ENCODE results near the gene ZBTB8A.
"Not testable (repeated sequence)": the region's sequence is repeated elsewhere in the genome, so short reads cannot be mapped to it uniquely, and the experiment has no call there.

The ZBTB8A gene

GRCh38 chr1:32622806-32623681 lies 83.8 kb downstream of the ZBTB8A start:
- peak; percentile 43 for DNase-seq

DNA sequence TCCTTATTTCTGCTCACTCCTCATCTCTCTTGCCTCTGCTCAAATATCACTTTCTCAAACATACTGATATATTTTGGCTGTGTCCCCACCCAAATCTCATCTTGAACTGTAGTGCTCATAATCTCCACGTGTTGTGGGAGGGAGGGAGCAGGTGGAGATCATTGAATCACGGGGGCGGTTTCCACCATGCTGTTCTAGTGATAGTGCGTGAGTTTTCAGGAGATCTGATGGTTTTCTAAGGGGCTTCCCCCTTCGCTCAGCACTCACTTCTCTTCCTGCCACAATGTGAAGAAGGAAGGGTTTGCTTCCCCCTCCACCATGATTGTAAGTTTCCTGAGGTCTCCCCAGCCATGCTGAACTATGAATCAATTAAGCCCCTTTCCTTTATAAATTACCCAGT lies 84.5 kb downstream of the ZBTB8A start:
- DNase-seq = peak; percentile 63

DNA sequence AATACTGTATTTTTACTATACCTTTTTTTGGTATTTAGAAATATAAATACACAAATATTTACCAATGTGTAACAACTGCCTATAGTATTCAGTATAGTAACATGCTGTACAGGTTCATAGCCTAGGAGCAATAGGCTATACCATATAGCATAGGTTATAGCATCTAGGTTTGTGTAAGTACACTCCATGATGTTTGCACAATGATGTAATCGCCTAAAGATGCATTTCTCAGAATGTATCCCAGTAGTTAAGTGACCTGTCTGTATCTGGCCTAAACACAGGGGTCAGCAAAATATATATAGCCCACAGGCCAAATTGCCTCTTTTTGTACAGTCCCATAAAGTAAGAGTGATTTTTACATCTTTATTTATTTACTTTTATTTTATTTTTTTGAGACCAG lies 86.9 kb downstream of the ZBTB8A start:
- no peak for DNase-seq

GRCh38 chr1:32627596-32628162 lies 88.5 kb downstream of the ZBTB8A start:
- DNase-seq = no peak

DNA sequence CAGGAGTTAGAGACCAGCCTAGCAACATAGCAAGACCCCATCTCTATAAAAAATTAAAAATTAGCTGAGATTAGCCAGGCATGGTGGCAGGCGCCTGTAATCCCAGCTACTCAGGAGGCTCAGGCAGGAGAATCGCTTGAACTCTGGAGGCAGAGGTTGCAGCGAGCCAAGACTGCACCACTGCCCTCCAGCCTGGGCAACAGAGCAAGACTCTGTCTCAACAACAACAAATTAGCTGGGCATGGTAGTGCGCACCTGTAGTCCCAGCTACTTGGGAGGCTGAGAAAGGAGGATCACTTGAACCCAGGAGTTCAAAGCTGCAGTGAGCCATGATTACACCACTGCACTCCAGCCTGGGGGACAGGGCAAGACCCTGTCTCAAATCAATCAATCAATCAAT lies 90.9 kb downstream of the ZBTB8A start:
- DNase-seq = not testable (repeated sequence)

DNA sequence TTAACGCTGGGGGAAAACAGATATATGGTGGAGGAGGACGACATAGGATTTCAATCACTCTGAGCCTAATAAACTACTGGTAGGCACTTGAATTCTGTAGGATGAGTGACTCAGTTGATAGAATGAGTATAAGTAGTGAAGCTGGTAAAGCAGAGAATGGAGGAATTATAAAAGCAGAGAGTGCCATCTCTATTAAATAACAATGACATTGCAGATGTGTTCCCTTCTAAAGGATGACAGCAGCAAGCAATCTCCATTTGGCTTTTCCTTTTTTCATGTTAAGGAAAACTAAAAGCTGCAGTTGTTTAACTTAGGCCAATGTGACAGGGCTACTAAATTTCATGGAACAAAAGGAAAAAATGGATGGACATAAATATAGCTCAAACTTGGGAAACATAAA lies 93.6 kb downstream of the ZBTB8A start:
- DNase-seq = no peak

- no peak for DNase-seq
These were observed 96.5 kb downstream of the ZBTB8A start for GRCh38 chr1:32635508-32636277.

- DNase-seq = no peak
These were observed 97.9 kb downstream of the ZBTB8A start for GRCh38 chr1:32636914-32637645.

DNA sequence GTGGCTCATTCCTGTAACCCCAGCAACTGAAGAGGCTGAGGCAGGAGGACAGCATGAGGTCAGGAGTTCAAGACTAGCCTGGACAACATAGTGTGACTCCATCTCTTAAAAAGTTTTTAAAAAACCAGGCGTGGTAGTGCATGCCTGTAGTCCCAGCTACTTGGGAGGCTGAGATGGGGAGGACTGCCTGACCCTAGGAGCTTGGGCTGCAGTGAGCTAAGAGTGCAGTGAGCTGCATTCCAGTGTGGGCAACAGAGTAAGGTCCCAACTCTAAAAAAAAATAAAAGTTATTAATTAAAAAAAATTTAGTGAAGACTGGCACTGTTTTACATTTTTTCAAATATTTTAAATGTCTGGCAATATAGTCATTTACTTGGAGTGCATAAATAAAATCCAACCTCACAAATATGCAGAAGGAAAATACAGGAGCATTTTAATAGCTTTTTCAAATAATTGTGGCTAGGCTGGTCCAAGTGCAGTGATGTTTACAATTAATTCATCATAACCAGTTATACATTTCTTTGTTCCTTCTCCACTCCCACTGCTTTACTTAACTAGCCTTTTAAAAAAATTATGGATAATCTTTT lies 100.4 kb downstream of the ZBTB8A start:
- no peak for DNase-seq

GRCh38 chr1:32642292-32642827 lies 103.1 kb downstream of the ZBTB8A start:
- DNase-seq = not testable (repeated sequence)

DNA sequence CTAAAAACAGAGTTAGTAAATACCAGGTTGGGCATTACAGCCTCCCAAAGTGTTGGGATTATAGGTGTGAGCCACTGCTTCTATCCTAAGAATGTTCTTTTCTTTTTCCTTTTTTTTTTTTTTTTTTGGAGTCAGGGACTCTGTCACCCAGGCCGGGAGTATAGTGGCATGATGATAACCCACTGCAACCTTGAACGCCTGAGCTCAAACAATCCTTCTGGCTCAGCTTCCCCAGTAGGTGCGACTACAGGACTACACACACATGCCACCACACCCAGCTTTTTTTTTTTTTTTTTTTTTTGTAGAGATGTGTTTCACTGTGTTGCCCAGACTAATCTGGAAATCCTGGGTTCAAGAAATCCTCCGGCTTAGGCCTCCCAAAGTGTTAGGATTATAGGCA lies 105.2 kb downstream of the ZBTB8A start:
- no peak for DNase-seq

DNA sequence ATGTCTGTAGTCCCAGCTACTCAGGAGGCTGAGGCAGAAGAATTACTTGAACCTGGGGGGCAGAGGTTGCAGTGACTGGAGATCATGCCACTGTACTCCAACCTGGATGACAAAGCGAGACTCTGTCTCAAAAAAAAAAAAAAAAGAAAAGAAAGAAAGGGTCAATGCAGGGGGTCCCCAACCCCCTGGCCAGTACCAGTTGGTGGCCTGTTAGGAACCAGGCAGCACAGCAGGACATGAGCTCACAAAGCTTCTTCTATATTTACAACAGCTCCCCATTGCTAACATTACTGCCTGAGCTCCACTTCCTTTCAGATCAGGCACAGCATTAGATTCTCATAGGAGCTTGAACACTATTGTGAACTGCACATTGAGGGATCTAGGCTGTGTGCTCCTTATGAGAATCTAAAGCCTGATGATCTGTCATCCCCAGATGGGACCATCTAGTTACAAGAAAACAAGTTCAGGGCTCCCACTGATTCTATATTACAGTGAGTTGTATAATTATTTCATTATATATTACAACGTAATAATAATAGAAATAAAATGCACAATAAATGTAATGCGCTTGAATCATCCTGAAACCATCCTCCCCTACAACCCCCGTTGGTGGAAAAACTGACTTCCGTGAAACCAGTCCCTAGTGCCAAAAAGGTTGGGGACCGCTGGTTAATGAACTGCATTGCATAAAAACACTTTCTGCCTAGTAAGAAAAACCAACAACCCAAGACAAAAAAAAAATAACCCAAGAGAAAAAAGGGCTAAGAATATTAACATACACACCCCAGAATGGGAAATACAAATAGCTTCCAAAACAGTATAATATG lies 108.3 kb downstream of the ZBTB8A start:
- peak; percentile 37 for DNase-seq

GRCh38 chr1:32650248-32650751 lies 111.1 kb downstream of the ZBTB8A start, which contains the start of gene ZBTB8OS:
Gene ZBTB8OS, minus strand, starts transcription at chr1:32650550. Its CDS starts 21 bp downstream, at chr1:32650529.
- peak; percentile 89 for DNase-seq

- DNase-seq = peak; percentile 98
These were observed 111.7 kb downstream of the ZBTB8A start, which contains the start of gene RBBP4 for GRCh38 chr1:32650752-32651460. Gene RBBP4, plus strand, starts transcription at chr1:32651208. Its CDS starts 99 bp downstream, at chr1:32651307.

DNA sequence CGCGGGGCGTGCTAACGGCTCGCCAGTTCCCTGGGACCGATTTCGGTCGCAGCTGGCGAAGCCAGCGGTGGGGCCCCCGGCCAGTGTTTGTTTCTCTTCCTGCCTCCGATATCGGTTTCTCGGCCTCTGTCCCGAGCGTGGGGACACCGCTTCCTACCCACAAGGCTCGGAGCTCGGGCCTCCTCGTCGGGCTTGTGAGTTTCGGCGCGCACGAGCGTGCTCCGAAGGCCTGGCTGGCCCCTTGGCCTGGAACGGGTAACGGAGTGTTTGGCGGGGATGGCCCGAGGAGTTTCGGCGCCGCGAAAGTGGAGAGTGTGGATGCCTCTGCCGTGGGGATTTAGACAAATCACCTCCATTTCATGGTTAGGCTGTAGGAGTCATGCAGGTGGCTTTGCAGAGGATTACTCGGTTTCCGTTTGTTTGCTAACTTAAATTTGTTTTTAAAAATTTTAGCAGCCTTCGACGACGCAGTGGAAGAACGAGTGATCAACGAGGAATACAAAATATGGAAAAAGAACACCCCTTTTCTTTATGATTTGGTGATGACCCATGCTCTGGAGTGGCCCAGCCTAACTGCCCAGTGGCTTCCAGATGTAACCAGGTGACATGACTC lies 112.3 kb downstream of the ZBTB8A start:
- no peak for DNase-seq

GRCh38 chr1:32652244-32652962 lies 113.2 kb downstream of the ZBTB8A start:
- DNase-seq = no peak
